ENCODE data around the gene TRNT1. TPM values are rescaled to one million over a fixed set of nuclear protein-coding genes. Genes with fewer than 3 reads are reported as not detected.

The TRNT1 gene
- total and polyA plus RNA-seq, 4 donors: 10.0 to 37.6 (median 16.5) TPM

GRCh38 chr3:3085782-3086181, 41.0 kb upstream of the TRNT1 start:
- H3K4me1 ChIP-seq (ENCODE audit: control insufficient read depth in 5 of 5, insufficient read depth in 5 of 5, low read length in 5 of 5): no peaks in the 10 kb centered on the region
- no peak overlapping the region for H3K27ac ChIP-seq (ENCODE audit: low read depth in 1 of 2, low read length in 1 of 2)
- H3K9ac ChIP-seq (ENCODE audit: insufficient read depth in 1 of 2, low read length in 2 of 2): no peak overlapping the region
- WGBS, 2 donors: 82% methylated on average over 6 of the region's 6 CpGs
- no peaks in the 10 kb centered on the region for H3K27me3 ChIP-seq (ENCODE audit: control insufficient read depth in 3 of 3, insufficient read depth in 3 of 3, low read length in 2 of 3)
- DNase-seq: no peak
- H3K9me3 ChIP-seq (ENCODE audit: control insufficient read depth in 4 of 4, insufficient read depth in 3 of 4, low read length in 3 of 4): no peaks in the 10 kb centered on the region
- H3K36me3 ChIP-seq (ENCODE audit: control insufficient read depth in 4 of 4, insufficient read depth in 4 of 4, low read length in 4 of 4): no peaks in the 10 kb centered on the region
- H3K4me3 ChIP-seq: no peak overlapping the region
- no peak for ATAC-seq (ENCODE audit: insufficient read depth, low FRiP score)
- TF ChIP-seq, protein P1, sequence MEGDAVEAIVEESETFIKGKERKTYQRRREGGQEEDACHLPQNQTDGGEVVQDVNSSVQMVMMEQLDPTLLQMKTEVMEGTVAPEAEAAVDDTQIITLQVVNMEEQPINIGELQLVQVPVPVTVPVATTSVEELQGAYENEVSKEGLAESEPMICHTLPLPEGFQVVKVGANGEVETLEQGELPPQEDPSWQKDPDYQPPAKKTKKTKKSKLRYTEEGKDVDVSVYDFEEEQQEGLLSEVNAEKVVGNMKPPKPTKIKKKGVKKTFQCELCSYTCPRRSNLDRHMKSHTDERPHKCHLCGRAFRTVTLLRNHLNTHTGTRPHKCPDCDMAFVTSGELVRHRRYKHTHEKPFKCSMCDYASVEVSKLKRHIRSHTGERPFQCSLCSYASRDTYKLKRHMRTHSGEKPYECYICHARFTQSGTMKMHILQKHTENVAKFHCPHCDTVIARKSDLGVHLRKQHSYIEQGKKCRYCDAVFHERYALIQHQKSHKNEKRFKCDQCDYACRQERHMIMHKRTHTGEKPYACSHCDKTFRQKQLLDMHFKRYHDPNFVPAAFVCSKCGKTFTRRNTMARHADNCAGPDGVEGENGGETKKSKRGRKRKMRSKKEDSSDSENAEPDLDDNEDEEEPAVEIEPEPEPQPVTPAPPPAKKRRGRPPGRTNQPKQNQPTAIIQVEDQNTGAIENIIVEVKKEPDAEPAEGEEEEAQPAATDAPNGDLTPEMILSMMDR (IDR thresholded peaks at IDR 0.05; ENCODE audit: control extremely low read depth, extremely low read depth): no peak

DNA sequence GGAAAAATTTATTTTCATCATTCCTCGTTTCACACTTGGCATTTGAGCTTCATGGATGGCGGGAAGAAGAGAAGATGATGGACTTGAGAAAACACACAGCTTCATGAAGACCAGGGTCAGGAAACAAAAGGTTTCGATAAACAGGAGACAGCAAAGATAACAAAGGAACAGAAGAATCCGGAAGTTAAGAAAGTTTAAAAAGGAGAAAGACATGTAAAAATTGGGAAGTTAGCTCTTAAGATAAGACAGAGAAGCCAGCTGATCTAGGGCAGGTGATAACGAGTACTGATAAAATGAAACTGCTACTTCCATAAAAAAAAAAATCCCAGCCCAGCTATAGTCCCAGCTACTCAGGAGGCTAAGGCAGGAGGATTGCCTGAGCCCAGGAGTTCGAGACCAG, 40.5 kb upstream of the TRNT1 start:
- H3K27me3 ChIP-seq (ENCODE audit: control insufficient read depth in 3 of 3, insufficient read depth in 3 of 3, low read length in 2 of 3): no peaks in the 10 kb centered on the region
- H3K36me3 ChIP-seq (ENCODE audit: control insufficient read depth in 4 of 4, insufficient read depth in 4 of 4, low read length in 4 of 4): no peaks in the 10 kb centered on the region
- WGBS, 2 donors: 45 to 57% methylated on average over 6 of the region's 6 CpGs
- no peak overlapping the region for H3K4me3 ChIP-seq
- H3K27ac ChIP-seq (ENCODE audit: low read depth in 1 of 2, low read length in 1 of 2): no peak overlapping the region
- DNase-seq: no peak
- TF ChIP-seq, protein P1 (IDR thresholded peaks at IDR 0.05; ENCODE audit: control extremely low read depth, extremely low read depth): no peak
- H3K4me1 ChIP-seq (ENCODE audit: control insufficient read depth in 5 of 5, insufficient read depth in 5 of 5, low read length in 5 of 5): no peaks in the 10 kb centered on the region
- H3K9ac ChIP-seq (ENCODE audit: insufficient read depth in 1 of 2, low read length in 2 of 2): no peak overlapping the region
- no peaks in the 10 kb centered on the region for H3K9me3 ChIP-seq (ENCODE audit: control insufficient read depth in 4 of 4, insufficient read depth in 3 of 4, low read length in 3 of 4)
- no peak for ATAC-seq (ENCODE audit: insufficient read depth, low FRiP score)

DNA sequence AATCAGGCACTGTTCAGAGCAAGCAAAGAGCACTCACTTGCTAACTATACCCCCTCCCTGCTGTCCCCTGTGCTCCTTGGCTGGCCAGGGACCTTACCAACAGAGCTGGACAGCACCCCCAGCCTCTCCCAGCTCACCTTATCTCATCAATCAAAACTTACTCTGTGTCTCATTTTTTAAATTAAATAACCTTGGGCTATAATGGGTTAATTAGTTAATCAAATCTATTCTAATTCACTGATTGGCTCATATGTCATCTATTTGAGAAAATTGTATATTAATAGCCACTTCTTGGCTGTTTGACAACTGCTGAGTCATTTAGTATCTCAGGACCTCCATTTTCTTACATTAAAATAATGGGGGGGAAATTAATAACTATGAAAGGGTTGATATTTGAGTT, 39.5 kb upstream of the TRNT1 start:
- no peak for ATAC-seq (ENCODE audit: insufficient read depth, low FRiP score)
- DNase-seq: no peak

More for the DNA sequence above, 39.5 kb upstream of the TRNT1 start:
- Histone ChIP-seq H3K9me3 (ENCODE audit: control insufficient read depth in 4 of 4, insufficient read depth in 3 of 4, low read length in 3 of 4) (no peaks in the 10 kb centered on the region), H3K27ac (ENCODE audit: low read depth in 1 of 2, low read length in 1 of 2) (no peak overlapping the region), H3K4me3 (no peak overlapping the region), H3K9ac (ENCODE audit: insufficient read depth in 1 of 2, low read length in 2 of 2) (no peak overlapping the region), H3K4me1 (ENCODE audit: control insufficient read depth in 5 of 5, insufficient read depth in 5 of 5, low read length in 5 of 5) (no peaks in the 10 kb centered on the region), H3K27me3 (ENCODE audit: control insufficient read depth in 3 of 3, insufficient read depth in 3 of 3, low read length in 2 of 3) (no peaks in the 10 kb centered on the region), H3K36me3 (ENCODE audit: control insufficient read depth in 4 of 4, insufficient read depth in 4 of 4, low read length in 4 of 4) (no peaks in the 10 kb centered on the region)
- TF ChIP-seq, protein P1 (IDR thresholded peaks at IDR 0.05; ENCODE audit: control extremely low read depth, extremely low read depth): no peak
